ENCODE measurements around the gene DISC1.

GRCh38 chr1:231676487-231676886 is 49.9 kb downstream of the DISC1 start:
- TF ChIP-seq CTCF (IDR thresholded peaks at IDR 0.05), result no peak
- no peak for TF ChIP-seq POLR2A (IDR thresholded peaks at IDR 0.05)
